IMR-90 (cell line): Measurements from ENCODE around the gene NXPE3.

Experiments used
- BHLHE40 ChIP-seq: fragments of 150-350 bp; IDR thresholded peaks from 2 replicates; pipeline ENCODE4 v1.6.1; 2016; ENCODE audit warnings: mild to moderate bottlenecking, low read depth, low read length
- CHD1 ChIP-seq: IDR thresholded peaks from 2 replicates; pipeline ENCODE4 v1.6.1; 2012; ENCODE audit warnings: low read depth, low read length, improper control_type of control experiment
- CTCF ChIP-seq: conservative IDR thresholded peaks from 2 replicates; pipeline ENCODE4 v1.5.1; 2012; ENCODE audit warnings: mild to moderate bottlenecking, low read depth, low read length, improper control_type of control experiment
- MAZ ChIP-seq: IDR thresholded peaks from 2 replicates; pipeline ENCODE4 v1.6.1; 2012; ENCODE audit warnings: low read depth, mild to moderate bottlenecking, low read length, improper control_type of control experiment, moderate library complexity, borderline replicate concordance
- POLR2A ChIP-seq: IDR thresholded peaks from 2 replicates; pipeline ENCODE4 v1.6.1; 2012; ENCODE audit warnings: mild to moderate bottlenecking, low read depth, low read length
- RAD21 ChIP-seq: IDR thresholded peaks from 2 replicates; pipeline ENCODE4 v1.6.1; 2012; ENCODE audit warnings: low read length, improper control_type of control experiment
- RFX5 ChIP-seq: IDR thresholded peaks from 2 replicates; pipeline ENCODE4 v1.8.0; 2012; ENCODE audit warnings: low read depth, mild to moderate bottlenecking, low read length, moderate library complexity

GRCh38 chr3:101801174-101801573 lies 22.2 kb downstream of the NXPE3 start:
- TF ChIP-seq BHLHE40 (no peak), RAD21 (no peak), CTCF (no peak), CHD1 (no peak), POLR2A (no peak), MAZ (no peak), RFX5 (no peak)
